Measurements from ENCODE around the gene SLC5A5.

Gene SLC5A5

GRCh38 chr19:17926044-17926443, 54.3 kb downstream of the SLC5A5 start:
- no peak for DNase-seq

DNA sequence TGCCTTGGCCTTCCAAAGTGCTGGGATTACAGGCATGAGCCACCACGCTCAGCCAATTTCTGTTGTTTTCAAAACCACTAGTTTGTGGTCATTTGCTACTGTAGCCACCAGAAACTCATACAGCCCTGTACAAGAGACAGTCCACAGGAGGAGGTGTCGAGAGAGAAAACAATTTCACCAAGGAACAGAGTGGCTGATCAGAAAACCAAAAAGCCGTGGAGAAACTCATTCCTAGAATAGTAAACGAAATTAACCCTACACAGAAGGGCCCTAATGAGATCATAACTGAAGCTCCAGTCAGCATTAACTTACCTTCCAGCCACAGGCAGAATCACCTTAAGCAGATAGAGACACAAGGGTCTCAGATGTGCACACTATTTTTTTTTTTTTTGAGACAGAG, 57.3 kb downstream of the SLC5A5 start:
- no peak for DNase-seq

- DNase-seq, result no peak
Observed at GRCh38 chr19:17931532-17932191, 59.9 kb downstream of the SLC5A5 start.

GRCh38 chr19:17932485-17933338, 61.0 kb downstream of the SLC5A5 start, which contains the start of gene CCDC124:
CCDC124 (plus strand) TSS chr19:17933015; CDS start chr19:17936421, 3,406 bp downstream.
- DNase-seq, result peak; percentile 94

- no peak for DNase-seq
Observed at GRCh38 chr19:17933414-17934129, 61.8 kb downstream of the SLC5A5 start.

DNA sequence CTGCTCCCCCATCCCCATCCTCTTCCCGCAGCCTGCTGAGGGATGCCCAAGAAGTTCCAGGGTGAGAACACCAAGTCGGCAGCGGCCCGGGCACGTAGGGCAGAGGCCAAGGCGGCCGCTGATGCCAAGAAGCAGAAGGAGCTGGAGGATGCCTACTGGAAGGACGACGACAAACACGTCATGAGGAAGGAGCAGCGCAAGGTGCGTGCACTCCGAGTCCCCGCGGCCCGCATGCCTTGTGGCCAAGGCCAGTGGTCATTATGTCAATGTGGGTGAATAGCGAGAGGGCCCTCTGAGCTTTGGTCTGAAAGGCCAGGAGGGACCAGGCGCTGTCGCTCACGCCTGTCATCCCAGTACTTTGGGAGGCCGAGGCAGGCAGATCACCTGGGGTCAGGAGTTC, 64.6 kb downstream of the SLC5A5 start:
- DNase-seq, result no peak

DNA sequence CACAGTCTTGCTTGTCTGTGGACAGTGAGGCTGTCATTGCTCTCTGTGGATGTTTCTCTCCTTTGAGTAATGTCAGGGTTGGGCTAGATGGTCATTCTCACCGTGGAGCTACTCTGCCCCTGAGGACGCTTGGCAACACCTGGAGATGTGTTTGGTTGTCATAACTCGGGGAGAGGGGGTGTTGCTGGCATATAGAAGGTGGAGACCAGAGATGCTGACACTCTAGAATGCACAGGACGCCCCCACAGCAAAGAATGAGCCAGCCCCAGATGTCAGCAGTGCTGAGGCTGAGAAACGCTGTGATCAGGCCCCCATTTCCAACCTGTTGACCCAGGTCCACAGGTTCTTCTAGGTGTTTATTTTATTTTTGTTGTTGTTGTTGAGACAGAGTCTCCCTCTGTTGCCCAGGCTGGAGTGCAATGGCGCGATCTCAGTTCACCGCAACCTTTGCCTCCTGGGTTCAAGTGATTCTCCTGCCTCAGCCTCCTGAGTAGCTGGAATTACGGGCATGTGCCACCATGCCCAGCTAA, 65.7 kb downstream of the SLC5A5 start:
- DNase-seq, result no peak

GRCh38 chr19:17938092-17938845, 66.5 kb downstream of the SLC5A5 start:
- peak; percentile 88 for DNase-seq

GRCh38 chr19:17942181-17942580, 70.4 kb downstream of the SLC5A5 start:
- DNase-seq, result no peak

DNA sequence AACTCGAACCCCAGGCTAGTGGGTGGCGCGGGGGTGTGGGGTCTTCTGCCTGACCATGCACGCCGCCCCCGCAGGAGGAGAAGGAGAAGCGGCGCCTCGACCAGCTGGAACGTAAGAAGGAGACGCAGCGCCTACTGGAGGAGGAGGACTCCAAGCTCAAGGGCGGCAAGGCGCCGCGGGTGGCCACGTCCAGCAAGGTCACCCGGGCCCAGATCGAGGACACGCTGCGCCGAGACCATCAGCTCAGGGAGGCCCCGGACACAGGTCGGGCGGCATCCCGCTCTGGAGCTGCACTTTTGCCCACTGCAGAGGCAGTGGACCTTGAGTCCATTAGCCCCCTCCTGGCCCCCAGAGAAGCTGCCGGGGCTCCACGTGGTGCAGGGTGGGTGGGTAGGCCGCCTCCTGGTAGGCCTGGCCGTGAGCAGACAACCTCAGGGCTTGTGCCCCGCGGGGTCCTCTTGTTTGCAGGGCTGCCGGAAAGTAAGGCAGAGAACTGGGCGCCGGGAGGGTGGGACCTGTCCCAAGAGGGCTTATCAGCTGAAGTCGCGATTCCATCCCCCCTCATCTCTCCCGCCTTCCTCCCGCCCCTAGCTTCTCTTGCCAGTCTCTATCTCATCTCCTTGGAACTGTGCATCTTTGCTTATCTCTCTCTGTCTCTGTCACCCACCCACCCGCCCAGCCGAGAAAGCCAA, 71.0 kb downstream of the SLC5A5 start:
- no peak for DNase-seq

DNA sequence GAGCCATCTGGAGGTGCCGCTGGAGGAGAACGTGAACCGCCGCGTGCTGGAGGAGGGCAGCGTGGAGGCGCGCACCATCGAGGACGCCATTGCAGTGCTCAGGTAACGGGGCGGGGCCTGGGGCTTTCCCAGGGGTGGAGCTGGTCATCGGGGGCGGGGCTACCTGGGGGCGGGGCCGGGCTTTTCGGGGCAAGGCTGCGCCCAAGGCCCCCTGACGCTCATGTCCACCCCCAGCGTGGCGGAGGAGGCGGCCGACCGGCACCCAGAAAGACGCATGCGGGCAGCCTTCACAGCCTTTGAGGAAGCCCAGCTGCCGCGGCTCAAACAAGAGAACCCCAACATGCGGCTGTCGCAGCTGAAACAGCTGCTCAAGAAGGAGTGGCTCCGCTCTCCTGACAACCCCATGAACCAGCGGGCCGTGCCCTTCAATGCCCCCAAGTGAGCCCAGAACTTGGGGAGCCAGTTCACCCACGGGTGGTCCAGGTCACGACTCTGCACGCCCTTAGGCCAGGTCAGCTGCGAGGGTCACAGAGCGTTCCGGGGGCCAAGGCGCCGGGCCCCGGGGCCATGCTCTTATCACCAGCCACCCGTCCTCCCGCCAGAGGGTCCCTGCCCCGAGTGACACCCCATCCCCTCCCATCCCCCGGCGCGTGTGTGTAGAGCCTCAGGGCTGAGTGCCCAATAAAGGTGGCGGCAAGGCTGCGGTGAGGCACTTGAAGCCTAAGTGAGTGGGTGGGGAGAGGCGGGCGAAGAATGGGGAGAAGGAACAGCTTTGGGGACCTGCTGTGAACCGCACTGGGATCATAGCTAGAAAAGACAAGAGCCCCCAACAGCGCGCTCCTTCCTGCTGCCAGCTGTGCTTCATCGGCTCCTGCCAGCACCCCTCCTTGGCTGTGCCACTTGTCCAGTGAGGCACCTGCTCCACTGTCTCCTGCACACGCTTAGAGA, 71.8 kb downstream of the SLC5A5 start:
- no peak for DNase-seq

- no peak for DNase-seq
Observed at GRCh38 chr19:17944301-17944700, 72.6 kb downstream of the SLC5A5 start.
